Neuronal stem cell (in vitro differentiated cells): ENCODE measurements around the gene ACHE.
"Not testable (repeated sequence)": the region's sequence is repeated elsewhere in the genome, so short reads cannot be mapped to it uniquely, and the experiment has no call there.

Experiments used
- DNase-seq: peaks from one replicate; pipeline ENCODE4 v3.0.0-alpha.2; 2013; ENCODE audit warnings: low spot score
- H2AFZ ChIP-seq: one replicate; pipeline ENCODE4 v1.6.1; 2013; ENCODE audit warnings: mild to moderate bottlenecking, low read length, inconsistent platforms
- H2AK5ac ChIP-seq: 2 replicates; pipeline ENCODE4 v1.6.1; 2013; ENCODE audit warnings: low read depth, mild to moderate bottlenecking, inconsistent platforms, low read length, moderate library complexity, mixed read lengths
- H2BK120ac ChIP-seq: 2 replicates; pipeline ENCODE4 v1.6.1; 2013; ENCODE audit warnings: low read depth, mild to moderate bottlenecking, inconsistent platforms, low read length, moderate library complexity, mixed read lengths
- H2BK12ac ChIP-seq: one replicate; pipeline ENCODE4 v1.6.1; 2013; ENCODE audit warnings: low read length, inconsistent platforms
- H2BK15ac ChIP-seq: 2 replicates; pipeline ENCODE4 v1.6.1; 2013; ENCODE audit warnings: mild to moderate bottlenecking, low read length, inconsistent platforms, mixed read lengths
- H2BK5ac ChIP-seq: one replicate; pipeline ENCODE4 v1.6.1; 2013; ENCODE audit warnings: inconsistent platforms, mild to moderate bottlenecking, low read length, moderate library complexity
- H3K14ac ChIP-seq: one replicate; pipeline ENCODE4 v1.6.1; 2013; ENCODE audit warnings: low read length, inconsistent platforms
- H3K18ac ChIP-seq: 2 replicates; pipeline ENCODE4 v1.6.1; 2013; ENCODE audit warnings: low read length, inconsistent platforms
- H3K23ac ChIP-seq: 2 replicates; pipeline ENCODE4 v1.6.1; 2013; ENCODE audit warnings: low read depth, mild to moderate bottlenecking, mixed read lengths, low read length, inconsistent platforms; ENCODE audit not compliant: poor library complexity
- H3K27ac ChIP-seq: replicated peaks from 3 replicates; pipeline ENCODE4 v1.5.1; 2013; ENCODE audit warnings: low read length, inconsistent platforms
- H3K27me3 ChIP-seq, 3 experiments: 2 replicates each; pipeline ENCODE4 v1.6.1; 2013; ENCODE audit warnings: low read length in 3 of 3, mild to moderate bottlenecking in 2 of 3, inconsistent platforms in 1 of 3, low read depth in 1 of 3, mixed read lengths in 1 of 3, moderate library complexity in 1 of 3; ENCODE audit not compliant: control insufficient read depth in 3 of 3, insufficient read depth in 3 of 3
- H3K36me3 ChIP-seq, 2 donors: replicated peaks in 1 of 2; 2 replicates each; pipeline ENCODE4 v1.6.1; 2013; ENCODE audit warnings: low read length in 2 of 2; ENCODE audit not compliant: control insufficient read depth in 2 of 2, insufficient read depth in 2 of 2
- H3K4ac ChIP-seq: 2 replicates; pipeline ENCODE4 v1.6.1; 2013; ENCODE audit warnings: inconsistent platforms, mild to moderate bottlenecking, low read length, moderate library complexity
- H3K4me1 ChIP-seq, 2 donors: 1 replicate in 1 of 2; 2 replicates in 1 of 2; pipeline ENCODE4 v1.6.1; 2013; ENCODE audit warnings: low read length in 2 of 2, low read depth in 1 of 2; ENCODE audit not compliant: control insufficient read depth in 2 of 2, insufficient read depth in 1 of 2
- H3K4me2 ChIP-seq: one replicate; pipeline ENCODE4 v1.6.1; 2013; ENCODE audit warnings: mild to moderate bottlenecking, low read length, inconsistent platforms; ENCODE audit not compliant: insufficient read depth, poor library complexity, severe bottlenecking
- H3K4me3 ChIP-seq, 2 donors: 2 replicates each; pipeline ENCODE4 v1.5.1; 2013; ENCODE audit warnings: low read length in 2 of 2, mild to moderate bottlenecking in 2 of 2, inconsistent platforms in 1 of 2, moderate library complexity in 1 of 2
- H3K79me1 ChIP-seq: one replicate; pipeline ENCODE4 v1.6.1; 2013; ENCODE audit warnings: low read depth, mild to moderate bottlenecking, inconsistent platforms, low read length, moderate library complexity
- H3K9ac ChIP-seq: one replicate; pipeline ENCODE4 v1.6.1; 2013; ENCODE audit warnings: mild to moderate bottlenecking, low read depth, low read length, inconsistent platforms; ENCODE audit not compliant: poor library complexity
- H3K9me3 ChIP-seq, 2 donors: replicated peaks in 1 of 2; 2 replicates each; pipeline versions ENCODE3 to v1.6.1; 2013; ENCODE audit warnings: low read length in 2 of 2, mild to moderate bottlenecking in 2 of 2, inconsistent platforms in 1 of 2, low read depth in 1 of 2, mixed read lengths in 1 of 2, moderate library complexity in 1 of 2; ENCODE audit not compliant: control insufficient read depth in 2 of 2, insufficient read depth in 1 of 2
- H4K8ac ChIP-seq: one replicate; pipeline ENCODE4 v1.6.1; 2013; ENCODE audit warnings: low read depth, mild to moderate bottlenecking, inconsistent platforms, low read length, moderate library complexity
- H4K91ac ChIP-seq: one replicate; pipeline ENCODE4 v1.6.1; 2013; ENCODE audit warnings: low read length, low read depth, mild to moderate bottlenecking, inconsistent platforms; ENCODE audit not compliant: poor library complexity
- WGBS, 2 donors: extraction: QIAGEN DNeasy Blood & Tissue Kit; methylation state at CpG; one replicate each; pipeline ENCODE4 v1.1.7; 2013; ENCODE audit warnings: missing lambda C conversion rate in 2 of 2, mixed read lengths in 1 of 2; ENCODE audit not compliant: insufficient read length in 2 of 2, insufficient replicate concordance in 1 of 2; ENCODE audit errors: extremely low coverage in 2 of 2; 5-methylcytosine and 5-hydroxymethylcytosine counted together

ACHE gene

GRCh38 chr7:100923616-100924015 lies 27.9 kb upstream of the ACHE start:
- H3K36me3 ChIP-seq, H3K4me3 ChIP-seq, H3K27ac ChIP-seq, H2BK5ac ChIP-seq, H2AK5ac ChIP-seq, H3K9me3 ChIP-seq, H2BK12ac ChIP-seq, H3K4ac ChIP-seq, H3K18ac ChIP-seq, H3K79me1 ChIP-seq, H3K27me3 ChIP-seq, H2AFZ ChIP-seq, H3K9ac ChIP-seq, H3K23ac ChIP-seq, H3K14ac ChIP-seq, H2BK15ac ChIP-seq, H3K4me2 ChIP-seq, H4K91ac ChIP-seq, H2BK120ac ChIP-seq, H4K8ac ChIP-seq, H3K4me1 ChIP-seq, DNase-seq: not testable (repeated sequence)
- WGBS, 2 donors = no CpG with 5 or more reads among the region's 4 CpGs

- Histone ChIP-seq H3K27ac (no peak overlapping the region), H3K9me3 (no peaks in the 10 kb centered on the region), H2BK5ac (no peak overlapping the region), H3K18ac (no peak overlapping the region), H2BK12ac (no peak overlapping the region), H3K4ac (no peak overlapping the region), H3K9ac (no peak overlapping the region), H3K23ac (no peak overlapping the region), H3K4me2 (no peak overlapping the region), H4K91ac (no peak overlapping the region), H3K79me1 (no peaks in the 10 kb centered on the region), H3K27me3 (peaks cover 0 to 4% (median 0%) of the 10 kb centered on the region in 3 experiments), H2AK5ac (no peak overlapping the region), H4K8ac (no peak overlapping the region), H2AFZ (no peak overlapping the region), H3K4me1 (no peaks in the 10 kb centered on the region), H3K4me3 (no peak overlapping the region), H3K36me3 (no peaks in the 10 kb centered on the region), H2BK15ac (no peak overlapping the region), H3K14ac (no peak overlapping the region), H2BK120ac (no peak overlapping the region)
- no peak for DNase-seq
Observed at GRCh38 chr7:100921039-100921438, 25.4 kb upstream of the ACHE start.

GRCh38 chr7:100919779-100920437 lies 24.2 kb upstream of the ACHE start:
- H3K27me3 ChIP-seq = not testable (repeated sequence)
- no CpG with 5 or more reads among the region's 9 CpGs for WGBS, 2 donors

GRCh38 chr7:100919335-100919734 lies 23.6 kb upstream of the ACHE start:
- not testable (repeated sequence) for H3K14ac ChIP-seq, H2BK12ac ChIP-seq, H3K27ac ChIP-seq, H3K4ac ChIP-seq, H4K8ac ChIP-seq, H3K27me3 ChIP-seq, H2BK15ac ChIP-seq, H2AFZ ChIP-seq, H3K4me2 ChIP-seq, H2BK5ac ChIP-seq, H3K4me3 ChIP-seq, DNase-seq, H4K91ac ChIP-seq, H3K9ac ChIP-seq, H3K23ac ChIP-seq, H2BK120ac ChIP-seq, H3K4me1 ChIP-seq, H3K18ac ChIP-seq, H2AK5ac ChIP-seq, H3K9me3 ChIP-seq, H3K79me1 ChIP-seq, H3K36me3 ChIP-seq
- no CpG with 5 or more reads among the region's 5 CpGs for WGBS, 2 donors

More at GRCh38 chr7:100919779-100920437, 24.2 kb upstream of the ACHE start:
- not testable (repeated sequence) for H3K4ac ChIP-seq, H3K14ac ChIP-seq, H3K23ac ChIP-seq, H2AFZ ChIP-seq, H2AK5ac ChIP-seq, H3K79me1 ChIP-seq, H3K9me3 ChIP-seq, DNase-seq, H3K4me1 ChIP-seq, H3K36me3 ChIP-seq, H2BK120ac ChIP-seq, H3K9ac ChIP-seq, H2BK15ac ChIP-seq, H3K27ac ChIP-seq, H4K91ac ChIP-seq, H3K4me3 ChIP-seq, H2BK12ac ChIP-seq, H2BK5ac ChIP-seq, H3K4me2 ChIP-seq, H3K18ac ChIP-seq, H4K8ac ChIP-seq
